Measurements from ENCODE around the gene SLC22A13. TPM values are rescaled to one million over a fixed set of nuclear protein-coding genes. Genes with fewer than 3 reads are reported as not detected.

The SLC22A13 gene
- total RNA-seq, 1 donor from 2014 or later, result 0.32 TPM

- H3K9me3 ChIP-seq, result no peaks in the 10 kb centered on the region
- intact Hi-C loops (cut with DNase I), result no loop called here
- ATAC-seq, result no peak
- no peaks in the 10 kb centered on the region for H3K36me3 ChIP-seq
- H3K4me1 ChIP-seq, result no peaks in the 10 kb centered on the region
- no peak for DNase-seq
- H3K27me3 ChIP-seq (ENCODE audit: low read depth), result no peaks in the 10 kb centered on the region
- no peak for TF ChIP-seq CTCF (IDR thresholded peaks at IDR 0.05)
- H3K27ac ChIP-seq, result no peak overlapping the region
- no peak overlapping the region for H3K4me3 ChIP-seq
These were observed 45.9 kb downstream of the SLC22A13 start for GRCh38 chr3:38311476-38311875.

GRCh38 chr3:38311941-38312340, 46.3 kb downstream of the SLC22A13 start:
- no peak overlapping the region for H3K27ac ChIP-seq
- H3K4me3 ChIP-seq, result no peak overlapping the region
- H3K9me3 ChIP-seq, result no peaks in the 10 kb centered on the region
- no peaks in the 10 kb centered on the region for H3K36me3 ChIP-seq
- TF ChIP-seq CTCF (IDR thresholded peaks at IDR 0.05), result no peak
- intact Hi-C loops (cut with DNase I), result no loop called here
- no peak for DNase-seq
- H3K27me3 ChIP-seq (ENCODE audit: low read depth), result no peaks in the 10 kb centered on the region
- ATAC-seq, result no peak
- H3K4me1 ChIP-seq, result no peaks in the 10 kb centered on the region

GRCh38 chr3:38312356-38312755, 46.7 kb downstream of the SLC22A13 start:
- TF ChIP-seq CTCF (IDR thresholded peaks at IDR 0.05), result no peak
- Histone ChIP-seq H3K27ac (no peak overlapping the region), H3K27me3 (ENCODE audit: low read depth) (no peaks in the 10 kb centered on the region), H3K36me3 (no peaks in the 10 kb centered on the region), H3K9me3 (no peaks in the 10 kb centered on the region), H3K4me1 (no peaks in the 10 kb centered on the region), H3K4me3 (no peak overlapping the region)
- no peak for ATAC-seq
- intact Hi-C loops (cut with DNase I), result no loop called here
- no peak for DNase-seq

GRCh38 chr3:38313263-38313662, 47.7 kb downstream of the SLC22A13 start:
- Histone ChIP-seq H3K27ac (no peak overlapping the region), H3K36me3 (no peaks in the 10 kb centered on the region), H3K4me1 (no peaks in the 10 kb centered on the region), H3K27me3 (ENCODE audit: low read depth) (no peaks in the 10 kb centered on the region), H3K4me3 (no peak overlapping the region), H3K9me3 (no peaks in the 10 kb centered on the region)
- TF ChIP-seq CTCF (IDR thresholded peaks at IDR 0.05), result no peak
- ATAC-seq, result no peak
- no peak for DNase-seq
- intact Hi-C loops (cut with DNase I), result no loop called here

GRCh38 chr3:38313695-38314094, 48.1 kb downstream of the SLC22A13 start:
- Histone ChIP-seq H3K4me1 (no peaks in the 10 kb centered on the region), H3K27ac (no peak overlapping the region), H3K36me3 (no peaks in the 10 kb centered on the region), H3K9me3 (no peaks in the 10 kb centered on the region), H3K27me3 (ENCODE audit: low read depth) (no peaks in the 10 kb centered on the region), H3K4me3 (no peak overlapping the region)
- intact Hi-C loops (cut with DNase I), result no loop called here
- TF ChIP-seq CTCF (IDR thresholded peaks at IDR 0.05), result no peak
- ATAC-seq (no peak), DNase-seq (no peak)
